Esophagus squamous epithelium (tissue), 5 donors: Measurements from ENCODE around the gene ANKRD17. TPM values are rescaled to one million over a fixed set of nuclear protein-coding genes. Genes with fewer than 3 reads are reported as not detected.

Experiments used
- DNase-seq: peaks from one replicate; lab custom pipeline; 2025; lab: John Stamatoyannopoulos, UW
- H3K27ac ChIP-seq, 4 donors: fragments of 200-600 bp; sonication (generic); one replicate each; pipeline ENCODE4 v1.5.1; 2016 to 2019; ENCODE audit warnings: mild to moderate bottlenecking in 1 of 4
- H3K27me3 ChIP-seq, 4 donors: fragments of 200-600 bp; sonication (generic); 1 replicate in 3 of 4; 2 replicates in 1 of 4; pipeline versions ENCODE4 v1.5.1 to v1.6.0; 2017 to 2021; ENCODE audit warnings: antibody characterized with exemption in 1 of 4
- H3K36me3 ChIP-seq, 3 donors: fragments of 200-600 bp; sonication (generic); one replicate each; pipeline ENCODE4 v1.5.1; 2016 to 2019
- H3K4me1 ChIP-seq, 3 donors: fragments of 200-600 bp; sonication (generic); one replicate each; pipeline ENCODE4 v1.5.1; 2017 to 2019
- H3K4me3 ChIP-seq, 4 donors: fragments of 200-600 bp; sonication (generic); 1 replicate in 3 of 4; 2 replicates in 1 of 4; pipeline ENCODE4 v1.5.1; 2016 to 2019; ENCODE audit warnings: mild to moderate bottlenecking in 2 of 4, moderate library complexity in 1 of 4
- H3K9me3 ChIP-seq, 3 donors: fragments of 200-600 bp; sonication (generic); one replicate each; pipeline ENCODE4 v1.5.1; 2016 to 2019
- CTCF ChIP-seq, 6 experiments: fragments of 450-650 bp in 4 of 6; fragments of 200-600 bp in 2 of 6; sonication (generic) in 2 of 6; IDR thresholded peaks; one replicate each; pipeline ENCODE4 v1.5.1; 2016 to 2019; ENCODE audit warnings: antibody characterized with exemption in 6 of 6, mild to moderate bottlenecking in 4 of 6, moderate library complexity in 4 of 6
- POLR2A ChIP-seq, 4 donors: fragments of 450-650 bp; IDR thresholded peaks; one replicate each; pipeline ENCODE4 v1.6.1; 2017; ENCODE audit warnings: antibody characterized with exemption in 4 of 4, mild to moderate bottlenecking in 4 of 4, moderate library complexity in 3 of 4
- WGBS, 2 donors: methylation state at CpG; one replicate each; pipeline ENCODE4 v1.1.5; 2018; 5-methylcytosine and 5-hydroxymethylcytosine counted together
- intact Hi-C: fragments of 100-400 bp; cut with DNase I; formaldehyde crosslinking; loops from one replicate; pipeline ENCODE4 v1.15.0; 2022
- total RNA-seq, 4 donors: library from RNA; depleted of rRNA; stranded (reverse); fragments of >200 nt; gene quantifications; one replicate each; pipeline ENCODE4 v1.1.0, GENCODE V29; 2016
- donor health status: DM: yes; HTN: yes; CAD: no.

ANKRD17 gene
- total RNA-seq, 4 donors from 2014 or later, result 31.3 to 55.5 (median 47.5) TPM

- Histone ChIP-seq H3K27ac (no peak overlapping the region), H3K27me3 (no peaks in the 10 kb centered on the region), H3K36me3 (no peaks in the 10 kb centered on the region), H3K9me3 (peaks cover 0 to 11% (median 0%) of the 10 kb centered on the region in 3 donors), H3K4me3 (no peak overlapping the region), H3K4me1 (no peaks in the 10 kb centered on the region)
- WGBS, 2 donors, result 83 to 94% methylated on average over 1 to 2 of the region's 5 CpGs
- TF ChIP-seq CTCF (IDR thresholded peaks at IDR 0.05) (no peak), POLR2A (IDR thresholded peaks at IDR 0.05) (no peak)
- DNase-seq, result no peak
- intact Hi-C loops, result no loop called here
Observed at GRCh38 chr4:73281982-73282381, 23.4 kb upstream of the ANKRD17 start.

GRCh38 chr4:73281396-73281795 lies 22.8 kb upstream of the ANKRD17 start:
- TF ChIP-seq POLR2A (IDR thresholded peaks at IDR 0.05), result no peak
- Histone ChIP-seq H3K27me3 (no peaks in the 10 kb centered on the region), H3K36me3 (no peaks in the 10 kb centered on the region), H3K4me3 (no peak overlapping the region), H3K9me3 (peaks cover 0 to 11% (median 0%) of the 10 kb centered on the region in 3 donors), H3K27ac (no peak overlapping the region), H3K4me1 (no peaks in the 10 kb centered on the region)
- 93% methylated on average over 2 of the region's 2 CpGs; no CpG with 5 or more reads in 1 of the 2 donors for WGBS, 2 donors
- DNase-seq, result no peak
- intact Hi-C loops, result no loop called here

- Histone ChIP-seq H3K27ac (no peak overlapping the region), H3K4me1 (no peaks in the 10 kb centered on the region), H3K27me3 (no peaks in the 10 kb centered on the region), H3K36me3 (no peaks in the 10 kb centered on the region), H3K4me3 (no peak overlapping the region), H3K9me3 (peaks cover 0 to 11% (median 0%) of the 10 kb centered on the region in 3 donors)
- intact Hi-C loops, result no loop called here
- WGBS, 2 donors, result 92 to 94% methylated on average over 1 of the region's 1 CpG
- TF ChIP-seq POLR2A (IDR thresholded peaks at IDR 0.05), result no peak
- no peak for TF ChIP-seq CTCF (IDR thresholded peaks at IDR 0.05)
- no peak for DNase-seq
Observed at GRCh38 chr4:73277201-73277600, 18.6 kb upstream of the ANKRD17 start.

- no peak for TF ChIP-seq CTCF (IDR thresholded peaks at IDR 0.05)
- TF ChIP-seq POLR2A (IDR thresholded peaks at IDR 0.05), result no peak
- H3K27ac ChIP-seq, result no peak overlapping the region
- intact Hi-C loops, result no loop called here
Observed at GRCh38 chr4:73275318-73275654, 16.7 kb upstream of the ANKRD17 start.

GRCh38 chr4:73272816-73273215 lies 14.2 kb upstream of the ANKRD17 start:
- Histone ChIP-seq H3K4me1 (no peaks in the 10 kb centered on the region), H3K9me3 (peaks cover 0 to 9% (median 0%) of the 10 kb centered on the region in 3 donors), H3K36me3 (no peaks in the 10 kb centered on the region), H3K4me3 (no peak overlapping the region), H3K27me3 (no peaks in the 10 kb centered on the region), H3K27ac (no peak overlapping the region)
- no peak for DNase-seq
- no peak for TF ChIP-seq POLR2A (IDR thresholded peaks at IDR 0.05)
- TF ChIP-seq CTCF (IDR thresholded peaks at IDR 0.05), result no peak
- intact Hi-C loops, result no loop called here

More at GRCh38 chr4:73275318-73275654, 16.7 kb upstream of the ANKRD17 start:
- no peak overlapping the region for H3K4me3 ChIP-seq
- no peaks in the 10 kb centered on the region for H3K4me1 ChIP-seq
- 80 to 100% methylated on average over 1 of the region's 1 CpG for WGBS, 2 donors
- DNase-seq, result no peak
- no peaks in the 10 kb centered on the region for H3K27me3 ChIP-seq
- no peaks in the 10 kb centered on the region for H3K36me3 ChIP-seq
- peaks cover 0 to 11% (median 0%) of the 10 kb centered on the region in 3 donors for H3K9me3 ChIP-seq

GRCh38 chr4:73267050-73267449 lies 8.5 kb upstream of the ANKRD17 start:
- DNase-seq, result no peak
- Histone ChIP-seq H3K4me1 (no peaks in the 10 kb centered on the region), H3K36me3 (peaks cover 0 to 7% (median 0%) of the 10 kb centered on the region in 3 donors), H3K9me3 (no peaks in the 10 kb centered on the region), H3K4me3 (no peak overlapping the region), H3K27me3 (no peaks in the 10 kb centered on the region), H3K27ac (no peak overlapping the region)
- 88 to 89% methylated on average over 2 of the region's 2 CpGs for WGBS, 2 donors
- intact Hi-C loops, result no loop called here
- TF ChIP-seq CTCF (IDR thresholded peaks at IDR 0.05) (no peak), POLR2A (IDR thresholded peaks at IDR 0.05) (no peak)
